ENCODE measurements around the gene GRB10. TPM values are rescaled to one million over a fixed set of nuclear protein-coding genes. Genes with fewer than 3 reads are reported as not detected.
"Not testable (repeated sequence)": the region's sequence is repeated elsewhere in the genome, so short reads cannot be mapped to it uniquely, and the experiment has no call there.

GRB10 gene
- total RNA-seq, 2 donors from 2014 or later: 45.4 to 52.6 TPM

- DNase-seq (ENCODE audit: low spot score): no peak
- intact Hi-C loops (cut with DNase I): no loop called here
Measured at GRCh38 chr7:50588937-50589336, 193.8 kb downstream of the GRB10 start.

DNA sequence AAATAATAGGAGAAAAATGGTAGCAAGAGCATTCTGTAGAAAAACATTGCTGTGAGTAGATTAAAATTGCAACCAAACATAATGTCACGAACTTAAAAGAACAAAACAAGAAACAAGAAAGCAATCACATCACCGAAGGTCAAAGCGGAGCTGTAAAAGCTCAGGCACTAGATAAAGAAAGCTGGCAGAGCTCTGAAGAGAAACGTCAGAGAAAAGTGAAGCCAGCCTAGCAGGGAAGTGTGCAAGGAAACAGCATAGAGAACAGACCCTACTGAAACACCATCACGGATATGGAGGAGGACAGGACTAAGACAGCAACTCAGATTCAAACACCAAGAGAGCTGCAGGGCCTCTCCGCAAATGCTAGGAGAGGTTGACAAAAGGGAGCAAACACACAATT is 195.0 kb downstream of the GRB10 start:
- intact Hi-C loops (cut with DNase I): no loop called here
- no peak for DNase-seq (ENCODE audit: low spot score)

DNA sequence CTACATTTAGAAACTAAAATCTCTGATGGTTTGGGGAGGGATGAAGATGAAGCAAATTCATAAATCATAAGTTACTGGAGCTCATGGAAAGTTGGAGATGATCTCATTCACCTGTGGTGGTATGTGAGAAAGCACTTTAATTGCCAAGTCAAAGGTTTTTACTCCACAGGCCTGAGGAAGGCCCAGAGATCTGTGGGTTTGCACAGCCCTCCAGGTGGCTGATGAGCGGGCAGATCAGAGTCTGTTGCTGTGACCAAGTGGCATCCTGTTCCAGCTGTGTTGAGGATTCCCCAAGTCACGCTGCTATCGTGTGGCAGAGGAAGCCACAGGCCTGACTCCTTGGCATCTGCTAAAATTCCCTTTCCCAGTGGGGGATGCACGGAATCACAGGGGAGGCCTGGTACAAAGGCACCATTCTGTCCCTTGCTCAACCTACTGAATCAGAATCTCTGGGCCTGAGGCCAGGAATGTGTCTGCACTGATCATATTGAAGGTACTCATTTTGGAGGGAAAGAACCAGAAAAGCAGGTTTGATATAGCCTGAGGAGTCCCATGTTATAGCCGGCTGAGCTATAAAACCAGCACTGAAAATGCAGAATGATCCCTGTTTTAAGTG is 197.8 kb downstream of the GRB10 start:
- no peak for DNase-seq (ENCODE audit: low spot score)
- intact Hi-C loops (cut with DNase I): no loop called here

- intact Hi-C loops (cut with DNase I): no loop called here
- DNase-seq (ENCODE audit: low spot score): no peak
Measured at GRCh38 chr7:50584386-50584785, 198.3 kb downstream of the GRB10 start.

DNA sequence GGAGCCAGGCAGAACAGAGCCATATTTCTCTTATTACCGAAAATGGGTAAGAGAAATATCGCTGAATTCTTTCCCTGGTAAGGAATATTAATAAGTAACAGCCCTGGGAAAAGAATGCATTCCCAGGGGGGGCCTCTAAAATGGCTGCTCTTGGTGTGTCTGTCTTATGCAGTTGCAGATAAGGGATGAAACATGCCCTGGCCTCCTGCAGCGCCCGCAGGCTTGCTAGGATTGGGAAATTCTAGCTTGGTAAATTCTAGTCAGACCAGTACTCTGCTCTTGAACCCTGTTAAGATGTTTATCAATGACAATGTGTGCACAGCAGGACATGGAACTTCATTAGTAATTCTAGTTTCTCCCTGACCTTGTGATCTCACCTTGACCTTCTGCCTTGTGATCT is 199.4 kb downstream of the GRB10 start:
- intact Hi-C loops (cut with DNase I); DNase-seq (ENCODE audit: low spot score): not testable (repeated sequence)

GRCh38 chr7:50582271-50582670 is 200.4 kb downstream of the GRB10 start:
- DNase-seq (ENCODE audit: low spot score); intact Hi-C loops (cut with DNase I): not testable (repeated sequence)

GRCh38 chr7:50580666-50581065 is 202.0 kb downstream of the GRB10 start:
- intact Hi-C loops (cut with DNase I): not testable (repeated sequence)

GRCh38 chr7:50580057-50580456 is 202.6 kb downstream of the GRB10 start:
- intact Hi-C loops (cut with DNase I): no loop called here
- no peak for DNase-seq (ENCODE audit: low spot score)

More at GRCh38 chr7:50580666-50581065, 202.0 kb downstream of the GRB10 start:
- DNase-seq (ENCODE audit: low spot score): not testable (repeated sequence)

GRCh38 chr7:50578105-50578504 is 204.6 kb downstream of the GRB10 start:
- DNase-seq (ENCODE audit: low spot score): not testable (repeated sequence)

DNA sequence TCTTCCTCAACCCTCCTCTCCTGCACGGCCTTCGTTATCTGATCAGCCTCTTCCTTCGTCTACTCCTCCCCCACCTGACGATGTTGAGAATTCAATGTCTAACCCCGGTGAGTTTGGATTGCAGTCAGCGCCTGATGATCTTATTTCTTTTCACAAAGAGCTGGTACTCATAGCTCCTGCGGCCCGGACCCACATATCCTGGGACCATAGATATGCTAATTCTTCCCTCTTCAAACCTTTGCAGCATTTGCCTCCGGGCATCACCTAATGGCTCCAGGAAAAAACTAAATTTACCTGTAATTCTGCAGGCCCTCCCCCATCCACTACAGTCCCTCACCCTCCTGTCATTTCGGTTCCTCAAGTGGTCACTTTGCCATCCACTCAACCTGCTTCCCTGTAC is 205.1 kb downstream of the GRB10 start:
- intact Hi-C loops (cut with DNase I): no loop called here
- no peak for DNase-seq (ENCODE audit: low spot score)

More at GRCh38 chr7:50578105-50578504, 204.6 kb downstream of the GRB10 start:
- intact Hi-C loops (cut with DNase I): not testable (repeated sequence)

DNA sequence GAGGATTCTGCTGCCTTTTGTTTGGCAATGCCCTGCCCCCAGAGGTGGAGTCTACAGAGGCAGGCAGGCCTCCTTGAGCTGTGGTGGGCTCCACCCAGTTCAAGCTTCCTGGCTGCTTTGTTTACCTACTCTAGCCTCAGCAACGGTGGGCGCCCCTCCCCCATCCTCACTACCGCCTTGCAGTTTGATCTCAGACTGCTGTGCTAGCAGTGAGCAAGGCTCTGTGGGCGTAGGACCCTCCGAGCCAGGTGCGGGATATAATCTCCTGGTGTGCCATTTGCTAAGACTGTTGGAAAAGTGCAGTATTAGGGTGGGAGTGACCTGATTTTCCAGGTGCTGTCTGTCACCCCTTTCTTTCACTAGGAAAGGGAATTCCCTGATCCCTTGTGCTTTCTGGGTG is 206.3 kb downstream of the GRB10 start:
- DNase-seq (ENCODE audit: low spot score); intact Hi-C loops (cut with DNase I): not testable (repeated sequence)

- intact Hi-C loops (cut with DNase I): no loop called here
Measured at GRCh38 chr7:50567715-50568261, 214.9 kb downstream of the GRB10 start.

DNA sequence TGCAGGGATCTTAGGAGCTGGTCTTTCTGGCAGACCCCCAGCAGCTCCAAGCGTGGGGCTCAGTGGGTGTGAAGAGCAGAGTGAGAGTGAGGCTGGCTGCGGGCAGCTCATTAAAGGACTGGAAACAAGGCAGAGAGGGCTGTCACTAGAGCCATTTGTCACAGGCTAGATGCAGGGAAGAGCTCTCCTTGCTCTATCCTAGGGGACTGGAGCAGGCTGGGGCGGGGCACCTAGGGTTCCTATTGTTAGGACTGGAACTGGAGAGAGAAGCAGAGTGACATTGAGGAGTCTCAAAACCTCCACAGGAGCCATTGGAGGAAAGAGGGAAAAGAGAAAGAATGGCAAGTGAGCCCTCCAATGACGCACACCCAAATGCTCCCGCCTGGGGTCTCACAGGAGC is 216.7 kb downstream of the GRB10 start:
- DNase-seq (ENCODE audit: low spot score): no peak
- intact Hi-C loops (cut with DNase I): no loop called here

More at GRCh38 chr7:50567715-50568261, 214.9 kb downstream of the GRB10 start:
- DNase-seq (ENCODE audit: low spot score): no peak

- intact Hi-C loops (cut with DNase I): no loop called here
- no peak for DNase-seq (ENCODE audit: low spot score)
Measured at GRCh38 chr7:50565559-50565916, 217.2 kb downstream of the GRB10 start.

- intact Hi-C loops (cut with DNase I): no loop called here
Measured at GRCh38 chr7:50564640-50565558, 217.8 kb downstream of the GRB10 start, which contains the start of gene DDC. Gene DDC (minus strand): TSS chr7:50565405. CDS start chr7:50544085, 21,320 bp downstream.

GRCh38 chr7:50564171-50564570 is 218.5 kb downstream of the GRB10 start:
- DNase-seq (ENCODE audit: low spot score): no peak
- intact Hi-C loops (cut with DNase I): no loop called here

More at GRCh38 chr7:50564640-50565558, 217.8 kb downstream of the GRB10 start, which contains the start of gene DDC:
- DNase-seq (ENCODE audit: low spot score): no peak

DNA sequence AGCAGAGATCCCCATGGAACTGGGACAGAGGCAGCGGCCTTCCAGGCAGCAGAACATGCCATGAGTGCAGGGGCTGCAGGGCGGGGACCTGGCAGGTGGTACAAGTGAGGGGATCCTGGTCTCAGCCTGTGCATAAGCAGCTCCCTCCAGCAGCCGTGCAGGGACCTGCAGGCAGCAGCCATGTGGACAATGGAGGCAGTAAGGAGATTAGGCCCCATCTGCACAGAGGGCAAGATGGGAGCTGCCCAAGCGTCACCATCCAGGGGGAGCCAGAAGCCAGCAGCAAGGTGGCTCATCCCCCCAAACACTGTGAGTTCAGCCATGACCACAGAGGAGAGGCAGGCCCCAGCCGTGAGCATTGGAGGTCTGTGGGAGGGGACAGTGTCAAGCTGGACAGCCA is 220.6 kb downstream of the GRB10 start:
- intact Hi-C loops (cut with DNase I): no loop called here
- DNase-seq (ENCODE audit: low spot score): no peak

GRCh38 chr7:50560865-50561351 is 221.8 kb downstream of the GRB10 start:
- no peak for DNase-seq (ENCODE audit: low spot score)
- intact Hi-C loops (cut with DNase I): no loop called here

- DNase-seq (ENCODE audit: low spot score): no peak
- intact Hi-C loops (cut with DNase I): no loop called here
Measured at GRCh38 chr7:50559881-50560280, 222.8 kb downstream of the GRB10 start.
